Nephron progenitor cell (in vitro differentiated cells): Measurements from ENCODE around the gene FAM83D.
"Not testable (repeated sequence)": the region's sequence is repeated elsewhere in the genome, so short reads cannot be mapped to it uniquely, and the experiment has no call there.

ENCODE experiments used
- DNase-seq: peaks from one replicate; pipeline ENCODE4 v3.0.0; 2021
- H3K27ac Mint-ChIP-seq: 2 replicates; pipeline ENCODE4 v1.8.0; 2021; ENCODE audit warnings: mild to moderate bottlenecking, moderate library complexity, mixed read lengths
- H3K27me3 Mint-ChIP-seq: 2 replicates; pipeline ENCODE4 v1.8.0; 2021; ENCODE audit warnings: mild to moderate bottlenecking, low read depth, mixed read lengths; ENCODE audit not compliant: poor library complexity
- H3K36me3 Mint-ChIP-seq: 2 replicates; pipeline ENCODE4 v1.8.0; 2021; ENCODE audit warnings: low read depth, mixed read lengths
- H3K4me1 Mint-ChIP-seq: 2 replicates; pipeline ENCODE4 v1.8.0; 2021; ENCODE audit warnings: mixed read lengths
- H3K4me3 Mint-ChIP-seq: 2 replicates; pipeline ENCODE4 v1.8.0; 2021; ENCODE audit warnings: mild to moderate bottlenecking, moderate library complexity, mixed read lengths
- H3K9me3 Mint-ChIP-seq: 2 replicates; pipeline ENCODE4 v1.8.0; 2021; ENCODE audit warnings: mild to moderate bottlenecking, moderate library complexity, mixed read lengths
- TF ChIP-seq, protein P1 (sequence below): fragments of 200-600 bp; sonication (generic); IDR thresholded peaks from 2 replicates; pipeline ENCODE4 v1.5.0; 2021; ENCODE audit warnings: antibody characterized with exemption

Gene FAM83D

DNA sequence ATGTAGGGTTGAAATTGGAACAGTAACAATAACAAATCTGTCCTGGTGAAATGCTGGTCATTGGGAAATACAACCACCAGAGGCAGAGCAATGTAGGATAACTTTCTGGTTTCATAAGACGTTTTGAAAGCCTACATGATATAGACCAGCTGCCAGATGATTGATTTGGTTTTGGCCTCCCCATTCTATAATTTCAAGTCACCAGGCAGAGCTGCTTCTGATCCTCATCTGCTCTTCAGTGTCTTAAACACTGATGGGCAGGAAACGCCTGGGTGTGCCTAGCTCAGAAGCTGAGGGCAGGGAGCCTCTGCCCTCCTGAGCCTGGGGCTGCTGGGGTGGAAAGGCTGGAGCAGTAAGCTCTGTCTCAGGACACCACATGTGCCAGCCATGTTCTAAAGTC lies 60.4 kb downstream of the FAM83D start:
- Mint-ChIP-seq H3K27ac (no peak overlapping the region), H3K4me3 (no peak overlapping the region), H3K9me3 (no peaks in the 10 kb centered on the region), H3K36me3 (peaks cover 40% of the 10 kb centered on the region), H3K27me3 (no peaks in the 10 kb centered on the region), H3K4me1 (no peaks in the 10 kb centered on the region)
- TF ChIP-seq, protein P1, sequence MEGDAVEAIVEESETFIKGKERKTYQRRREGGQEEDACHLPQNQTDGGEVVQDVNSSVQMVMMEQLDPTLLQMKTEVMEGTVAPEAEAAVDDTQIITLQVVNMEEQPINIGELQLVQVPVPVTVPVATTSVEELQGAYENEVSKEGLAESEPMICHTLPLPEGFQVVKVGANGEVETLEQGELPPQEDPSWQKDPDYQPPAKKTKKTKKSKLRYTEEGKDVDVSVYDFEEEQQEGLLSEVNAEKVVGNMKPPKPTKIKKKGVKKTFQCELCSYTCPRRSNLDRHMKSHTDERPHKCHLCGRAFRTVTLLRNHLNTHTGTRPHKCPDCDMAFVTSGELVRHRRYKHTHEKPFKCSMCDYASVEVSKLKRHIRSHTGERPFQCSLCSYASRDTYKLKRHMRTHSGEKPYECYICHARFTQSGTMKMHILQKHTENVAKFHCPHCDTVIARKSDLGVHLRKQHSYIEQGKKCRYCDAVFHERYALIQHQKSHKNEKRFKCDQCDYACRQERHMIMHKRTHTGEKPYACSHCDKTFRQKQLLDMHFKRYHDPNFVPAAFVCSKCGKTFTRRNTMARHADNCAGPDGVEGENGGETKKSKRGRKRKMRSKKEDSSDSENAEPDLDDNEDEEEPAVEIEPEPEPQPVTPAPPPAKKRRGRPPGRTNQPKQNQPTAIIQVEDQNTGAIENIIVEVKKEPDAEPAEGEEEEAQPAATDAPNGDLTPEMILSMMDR: no peak
- no peak for DNase-seq

DNA sequence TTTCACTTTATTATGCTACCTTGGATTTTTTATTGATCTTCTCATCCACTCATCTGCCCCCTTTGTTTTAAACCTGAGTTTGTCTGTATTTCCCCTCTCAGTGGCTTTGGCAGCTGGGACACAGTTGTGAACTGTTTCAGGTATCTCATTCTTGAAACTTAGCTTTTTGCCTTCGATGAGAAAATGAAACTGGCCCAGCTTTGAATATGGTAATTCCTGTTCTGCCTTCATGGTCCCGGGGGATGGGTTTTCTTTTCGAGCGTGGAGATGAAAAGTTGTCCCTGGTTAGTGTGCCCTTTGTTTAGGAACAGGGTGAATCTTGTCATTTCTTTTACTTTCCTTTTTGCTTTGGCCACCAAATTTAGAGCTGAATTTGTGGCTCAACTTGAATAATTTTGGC lies 61.6 kb downstream of the FAM83D start:
- Mint-ChIP-seq H3K4me3 (no peak overlapping the region), H3K9me3 (no peaks in the 10 kb centered on the region), H3K27ac (no peak overlapping the region), H3K4me1 (no peaks in the 10 kb centered on the region), H3K27me3 (no peaks in the 10 kb centered on the region), H3K36me3 (peaks cover 42% of the 10 kb centered on the region)
- TF ChIP-seq, protein P1: no peak
- no peak for DNase-seq

DNA sequence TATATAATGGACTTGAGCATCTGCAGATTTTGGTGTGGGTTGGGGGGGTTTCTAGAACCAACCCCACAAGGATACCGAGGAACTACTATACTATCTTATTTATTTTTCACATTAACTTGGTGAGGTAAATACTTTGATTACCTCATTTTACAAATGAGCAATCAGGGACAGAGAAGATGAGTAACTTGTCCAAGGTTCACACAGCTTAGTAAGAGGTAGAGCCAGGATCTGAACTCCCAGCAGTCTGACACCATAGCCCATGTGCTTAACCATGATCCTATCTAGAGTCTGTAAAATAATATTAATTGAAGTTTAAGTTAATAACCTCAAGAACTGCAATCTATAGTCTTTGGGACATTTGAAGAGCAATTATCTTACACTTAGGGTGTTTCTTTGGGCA lies 64.5 kb downstream of the FAM83D start:
- DNase-seq: no peak
- no peak overlapping the region for H3K4me3 Mint-ChIP-seq
- peaks cover 51% of the 10 kb centered on the region for H3K36me3 Mint-ChIP-seq
- no peaks in the 10 kb centered on the region for H3K9me3 Mint-ChIP-seq
- no peaks in the 10 kb centered on the region for H3K27me3 Mint-ChIP-seq
- TF ChIP-seq, protein P1: no peak
- no peaks in the 10 kb centered on the region for H3K4me1 Mint-ChIP-seq
- no peak overlapping the region for H3K27ac Mint-ChIP-seq

DNA sequence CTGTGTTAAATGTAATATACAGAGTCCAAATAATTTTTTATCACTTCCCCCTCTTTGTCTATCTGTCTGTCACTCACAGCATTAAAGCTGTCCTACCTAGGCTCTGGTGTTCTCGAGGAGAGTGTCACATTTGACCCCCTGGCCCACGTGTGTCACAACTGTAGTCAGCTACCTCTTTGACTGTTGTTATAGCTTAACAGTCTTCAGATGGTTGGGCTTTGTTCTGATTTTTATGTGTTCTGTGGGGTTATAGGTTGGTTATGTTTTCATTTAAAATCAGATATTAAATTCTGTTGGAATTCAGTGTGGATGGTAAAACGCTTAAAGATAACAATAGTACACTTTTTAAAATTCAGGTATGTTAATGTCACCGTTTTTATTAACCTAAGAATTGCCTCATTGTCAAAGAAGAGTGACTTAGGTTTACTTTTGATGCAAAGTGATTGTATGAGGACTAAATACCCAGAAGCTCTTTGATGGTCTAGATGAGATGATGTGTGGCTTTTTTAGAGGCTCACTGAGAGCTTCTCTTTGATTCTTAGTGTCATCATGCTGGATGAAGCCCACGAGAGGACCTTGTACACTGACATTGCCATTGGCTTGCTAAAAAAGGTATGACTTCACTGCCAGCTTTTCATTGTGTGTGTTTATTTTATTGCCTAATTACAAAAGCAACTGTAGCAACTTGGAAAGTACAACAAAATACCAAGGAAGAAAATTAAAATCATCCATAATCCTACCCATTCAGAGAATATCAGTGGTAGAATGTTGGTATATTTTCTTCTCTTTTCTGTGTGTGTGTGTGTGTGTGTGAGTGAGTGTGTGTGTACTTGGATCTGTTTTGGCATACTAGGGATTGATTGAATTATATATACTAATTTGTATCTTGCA lies 65.8 kb downstream of the FAM83D start:
- Mint-ChIP-seq H3K4me3 (no peak overlapping the region), H3K36me3 (peaks cover 58% of the 10 kb centered on the region), H3K27me3 (no peaks in the 10 kb centered on the region), H3K27ac (no peak overlapping the region), H3K9me3 (no peaks in the 10 kb centered on the region), H3K4me1 (no peaks in the 10 kb centered on the region)
- TF ChIP-seq, protein P1: no peak
- DNase-seq: no peak

DNA sequence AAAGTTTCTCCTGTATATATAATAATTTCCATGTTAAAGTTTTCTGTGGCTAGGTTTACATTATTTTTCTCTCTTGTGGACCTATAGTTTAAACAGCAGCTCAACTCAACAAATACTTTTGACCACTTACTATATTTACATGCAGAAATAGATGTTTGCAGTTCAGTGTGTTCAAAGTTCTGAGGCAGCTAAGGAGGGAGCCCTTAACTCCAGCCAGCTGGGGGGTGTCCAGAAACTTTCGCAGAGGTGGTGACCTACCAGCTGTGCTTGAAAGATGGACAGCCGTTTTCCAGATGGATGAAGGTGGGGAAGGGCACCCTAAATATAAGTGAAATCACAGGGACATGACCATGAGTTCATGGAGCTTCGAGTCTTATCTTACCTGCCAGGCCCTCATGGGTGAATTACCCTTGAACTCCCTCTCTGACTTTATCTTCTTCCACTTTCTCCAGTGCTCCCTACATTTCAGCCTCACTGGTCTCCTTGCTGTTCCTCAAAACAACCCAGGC lies 69.4 kb downstream of the FAM83D start:
- Mint-ChIP-seq H3K36me3 (peaks cover 41% of the 10 kb centered on the region), H3K9me3 (no peaks in the 10 kb centered on the region)
- no peak for DNase-seq

DNA sequence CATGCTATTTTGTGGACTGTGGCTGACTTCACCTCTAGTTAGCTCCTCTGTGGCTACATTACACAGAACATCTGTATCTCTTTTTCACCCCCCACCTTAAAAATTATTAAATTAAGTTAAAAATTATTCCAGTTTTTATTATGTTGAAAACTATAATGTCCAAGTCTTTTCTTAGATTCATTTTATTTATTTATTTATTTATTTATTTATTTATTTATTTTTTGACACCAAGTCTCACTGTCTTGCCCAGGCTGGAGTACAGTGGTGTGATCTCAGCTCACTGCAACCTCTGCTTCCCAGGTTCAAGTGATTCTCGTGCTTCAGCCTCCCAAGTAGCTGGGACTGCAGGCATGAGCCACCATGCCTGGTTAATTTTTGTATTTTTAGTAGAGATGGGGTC lies 70.6 kb downstream of the FAM83D start:
- H3K9me3 Mint-ChIP-seq, H3K4me1 Mint-ChIP-seq, H3K4me3 Mint-ChIP-seq, DNase-seq, H3K27ac Mint-ChIP-seq, H3K27me3 Mint-ChIP-seq: not testable (repeated sequence)
- peaks cover 45% of the 10 kb centered on the region for H3K36me3 Mint-ChIP-seq

More for the DNA sequence above, 69.4 kb downstream of the FAM83D start:
- TF ChIP-seq, protein P1: no peak
- no peaks in the 10 kb centered on the region for H3K27me3 Mint-ChIP-seq
- no peaks in the 10 kb centered on the region for H3K4me1 Mint-ChIP-seq
- H3K27ac Mint-ChIP-seq: no peak overlapping the region
- H3K4me3 Mint-ChIP-seq: no peak overlapping the region
